ENCODE results near the gene FAM111B. TPM values are rescaled to one million over a fixed set of nuclear protein-coding genes. Genes with fewer than 3 reads are reported as not detected.

FAM111B gene
- total and polyA plus RNA-seq, 8 donors, result 0.29 to 37.9 (median 2.5) TPM

DNA sequence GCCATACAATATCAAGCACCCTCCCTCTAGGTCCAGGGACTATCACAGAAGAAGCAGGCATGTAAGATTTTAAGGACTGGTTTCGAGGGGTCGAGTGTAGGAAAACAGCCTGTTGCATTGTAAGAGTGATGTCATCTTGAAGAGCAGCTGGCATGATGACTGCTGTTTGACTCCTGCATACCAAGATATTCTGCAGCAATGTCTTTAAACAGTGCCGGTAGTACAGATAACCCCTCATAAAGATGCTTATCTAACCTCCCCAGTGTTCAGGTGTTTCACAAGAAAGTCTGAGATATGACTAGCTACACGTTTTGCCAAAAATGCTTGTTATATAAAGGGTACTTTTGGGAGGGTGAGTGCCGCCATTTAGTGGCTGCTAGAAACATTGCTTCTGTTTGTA lies 47.6 kb downstream of the FAM111B start:
- H3K27me3 ChIP-seq, result no peaks in the 10 kb centered on the region
- intact Hi-C loops (cut with DNase I; ENCODE audit: low total_unique reads), result loop anchor here (10.0 kb wide), 1 partner anchor 50 kb away; the partner anchor contains the start of gene FAM111B
- no peak for DNase-seq
- TF ChIP-seq CTCF (IDR thresholded peaks at IDR 0.05) (no peak), POLR2AphosphoS5 (IDR thresholded peaks at IDR 0.05) (no peak), EP300 (IDR thresholded peaks at IDR 0.05) (no peak), POLR2A (IDR thresholded peaks at IDR 0.05) (no peak)
- H3K27ac ChIP-seq, result no peak overlapping the region
- no peaks in the 10 kb centered on the region for H3K9me3 ChIP-seq
- WGBS, 5 donors, result 66 to 84% (median 74%) methylated on average over 5 of the region's 5 CpGs
- H3K4me1 ChIP-seq, result peaks cover 0 to 5% (median 2%) of the 10 kb centered on the region in 4 donors
- no peak overlapping the region for H3K4me3 ChIP-seq
- H3K36me3 ChIP-seq, result peaks cover 0 to 27% (median 18%) of the 10 kb centered on the region in 4 donors

GRCh38 chr11:59157433-59157832 lies 50.4 kb downstream of the FAM111B start:
- H3K27ac ChIP-seq, result no peak overlapping the region
- no peak overlapping the region for H3K4me3 ChIP-seq
- H3K36me3 ChIP-seq, result peaks cover 0 to 6% (median 2%) of the 10 kb centered on the region in 4 donors
- peaks cover 0 to 5% (median 2%) of the 10 kb centered on the region in 4 donors for H3K4me1 ChIP-seq
- no peaks in the 10 kb centered on the region for H3K9me3 ChIP-seq
- TF ChIP-seq CTCF (IDR thresholded peaks at IDR 0.05) (no peak), POLR2A (IDR thresholded peaks at IDR 0.05) (no peak), EP300 (IDR thresholded peaks at IDR 0.05) (no peak), POLR2AphosphoS5 (IDR thresholded peaks at IDR 0.05) (no peak)
- DNase-seq, result no peak
- peaks cover 0 to 6% (median 0%) of the 10 kb centered on the region in 3 donors for H3K27me3 ChIP-seq
- intact Hi-C loops (cut with DNase I; ENCODE audit: low total_unique reads), result loop anchor here (10.0 kb wide), 1 partner anchor 53 kb away; the partner anchor contains the start of gene FAM111B
- 53 to 75% (median 66%) methylated on average over 3 of the region's 3 CpGs for WGBS, 5 donors

- no peak overlapping the region for H3K4me3 ChIP-seq
- H3K36me3 ChIP-seq, result no peaks in the 10 kb centered on the region
- H3K4me1 ChIP-seq, result peaks cover 0 to 5% (median 2%) of the 10 kb centered on the region in 4 donors
- H3K9me3 ChIP-seq, result no peaks in the 10 kb centered on the region
- no peak for TF ChIP-seq POLR2AphosphoS5 (IDR thresholded peaks at IDR 0.05)
- TF ChIP-seq CTCF (IDR thresholded peaks at IDR 0.05), result peak in 5 of 7 experiments; percentile 66 to 84 (median 74)
- no peak for TF ChIP-seq EP300 (IDR thresholded peaks at IDR 0.05)
- TF ChIP-seq POLR2A (IDR thresholded peaks at IDR 0.05), result no peak
- no peak overlapping the region for H3K27ac ChIP-seq
- 31 to 40% (median 32%) methylated on average over 8 of the region's 8 CpGs for WGBS, 5 donors
- intact Hi-C loops (cut with DNase I; ENCODE audit: low total_unique reads), result loop anchor here (10.0 kb wide), 1 partner anchor 54 kb away; the partner anchor contains the start of gene FAM111B
- peak; percentile 58 to 91 for DNase-seq
- peaks cover 0 to 6% (median 0%) of the 10 kb centered on the region in 3 donors for H3K27me3 ChIP-seq
Observed at GRCh38 chr11:59158206-59159068, 51.4 kb downstream of the FAM111B start.

- Histone ChIP-seq H3K36me3 (no peaks in the 10 kb centered on the region), H3K9me3 (no peaks in the 10 kb centered on the region), H3K4me1 (no peaks in the 10 kb centered on the region), H3K27ac (no peak overlapping the region), H3K27me3 (peaks cover 0 to 10% (median 0%) of the 10 kb centered on the region in 3 donors), H3K4me3 (no peak overlapping the region)
- TF ChIP-seq EP300 (IDR thresholded peaks at IDR 0.05) (no peak), POLR2AphosphoS5 (IDR thresholded peaks at IDR 0.05) (no peak), CTCF (IDR thresholded peaks at IDR 0.05) (no peak), POLR2A (IDR thresholded peaks at IDR 0.05) (no peak)
- intact Hi-C loops (cut with DNase I; ENCODE audit: low total_unique reads), result no loop called here
- 59 to 87% (median 81%) methylated on average over 3 of the region's 3 CpGs for WGBS, 5 donors
- DNase-seq, result no peak
Observed at GRCh38 chr11:59164028-59164427, 57.0 kb downstream of the FAM111B start.

Measured in stomach (tissue), 9 donors.